Natural killer cell (primary cell): ENCODE data around the gene ENPP5. TPM values are rescaled to one million over a fixed set of nuclear protein-coding genes. Genes with fewer than 3 reads are reported as not detected.

Experiments used
- total RNA-seq, 4 donors: library from RNA; stranded (reverse); fragments of 120-200 nt in 1 of 4; gene quantifications; one replicate each; pipeline versions ENCODE4 v1.2.3 to v1.2.4, GENCODE V29; 2013 to 2022

Gene ENPP5
- total RNA-seq, 3 donors from 2014 or later (not counting 1 experiment from before 2014, with no cell fraction given), result 9.3 to 13.4 (median 9.6) TPM

Other genes with a start within 250 kb of the ENPP5 start
- gene CLIC5, start 155.1 kb downstream of the ENPP5 start, total RNA-seq, result 1 to 10 TPM in 2 of 3 donors, under 1 TPM in 1; 0.52 to 1.7 (median 1.4) TPM
- 10 to 100 TPM; 25.0 to 45.0 (median 26.6) TPM for gene ENPP4, start 41.0 kb downstream of the ENPP5 start, total RNA-seq